Adipose tissue (tissue), 3 donors: ENCODE data around the gene KRT9. TPM values are rescaled to one million over a fixed set of nuclear protein-coding genes. Genes with fewer than 3 reads are reported as not detected.

Experiments
- H3K27ac ChIP-seq: one replicate; pipeline ENCODE4 v1.5.1; 2013; ENCODE audit warnings: low read depth, low read length
- WGBS, 3 donors: extraction: QIAGEN DNeasy Blood & Tissue Kit; methylation state at CpG; one replicate each; pipeline ENCODE4 v1.1.7; 2013; 5-methylcytosine and 5-hydroxymethylcytosine counted together
- polyA plus RNA-seq, 3 donors: library from polyadenylated mRNA; stranded (reverse); fragments of 200-250 nt; gene quantifications; one replicate each; pipeline ENCODE4 v1.2.3, GENCODE V29; 2013
- donor health status: healthy with polysubstance abuse.
- donor health status: Bipolar disorder and iron deficiency.
- donor health status: healthy.

Gene KRT9
- polyA plus RNA-seq, 3 donors = not detected

DNA sequence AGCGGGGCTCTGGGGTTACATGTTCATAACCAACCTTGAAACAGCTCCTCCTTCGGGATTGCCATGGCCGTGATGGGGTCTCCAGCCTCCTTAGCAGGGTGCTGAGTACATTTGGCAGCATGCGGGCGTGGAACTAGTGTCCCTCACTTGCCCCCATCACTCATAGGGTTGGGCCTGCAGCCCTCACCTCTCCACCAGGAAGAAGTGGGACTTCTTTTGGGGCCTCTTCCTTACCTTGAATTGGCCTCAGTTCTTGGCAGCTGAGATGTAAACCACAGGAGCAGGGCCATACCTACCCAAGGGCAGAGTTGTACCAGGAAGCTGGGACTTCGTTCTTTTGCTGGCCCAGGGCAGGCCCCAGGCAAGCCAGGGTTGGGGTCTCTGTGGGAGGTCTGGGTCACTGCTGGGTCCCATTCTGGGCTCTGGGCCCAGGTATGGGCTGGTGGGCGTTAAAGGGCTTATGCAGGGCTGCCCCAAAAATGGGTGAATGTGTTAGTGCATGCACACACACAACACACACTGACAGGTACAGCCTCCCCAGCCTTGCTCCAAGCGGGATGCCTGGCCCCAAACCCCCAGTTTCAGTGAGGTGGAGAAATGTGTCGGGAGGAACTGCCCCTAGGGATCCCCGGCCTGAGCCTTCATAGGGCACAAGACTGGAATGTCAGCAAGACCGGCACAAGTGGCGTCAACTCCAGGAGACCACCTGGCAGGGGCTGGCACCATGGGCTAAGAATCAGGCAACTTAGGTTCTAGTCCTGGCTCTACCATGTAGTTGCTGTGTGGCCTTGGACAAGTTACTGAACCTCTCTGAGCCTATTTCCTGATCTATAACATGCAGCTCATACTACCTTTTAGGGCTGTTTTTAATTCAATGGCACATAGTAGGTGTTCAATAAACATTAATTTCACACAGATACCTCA is 49.3 kb downstream of the KRT9 start:
- H3K27ac ChIP-seq = no peak overlapping the region
- 84 to 86% (median 84%) methylated on average over 12 of the region's 12 CpGs for WGBS, 3 donors

DNA sequence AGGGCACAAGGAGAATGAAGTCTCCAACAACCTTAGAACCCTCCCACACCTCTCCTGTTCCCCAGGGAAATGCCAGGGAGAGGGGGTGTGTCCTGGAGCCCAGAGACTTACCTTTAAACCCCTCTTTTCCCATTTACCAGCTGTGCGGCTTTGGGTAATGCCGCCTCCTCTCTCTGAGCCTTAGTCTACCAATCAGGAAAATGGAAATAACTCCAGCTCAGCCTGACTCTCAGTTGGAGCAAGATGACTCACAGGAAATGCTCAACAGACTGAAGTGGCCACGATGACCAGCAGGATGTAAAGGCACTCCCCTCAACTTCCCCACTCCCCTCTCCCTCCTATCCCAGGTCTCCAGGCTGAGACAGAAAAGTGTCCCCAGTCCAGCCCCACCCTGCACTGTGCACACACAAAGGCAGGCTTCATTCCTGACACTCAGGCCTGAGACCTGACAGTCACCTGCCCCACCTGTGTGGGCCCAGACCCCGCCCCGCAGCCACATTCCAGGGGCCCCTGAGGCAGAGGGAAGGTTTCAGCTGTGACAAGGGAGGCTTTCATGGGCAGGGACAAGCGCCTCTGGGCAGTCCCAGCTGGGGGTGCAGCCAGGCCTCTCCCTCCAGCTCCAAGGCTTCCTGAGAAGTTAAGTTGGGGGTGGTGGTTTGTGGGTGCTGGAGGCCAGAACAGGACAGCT is 50.1 kb downstream of the KRT9 start:
- H3K27ac ChIP-seq = no peak overlapping the region
- WGBS, 3 donors = 67 to 74% (median 67%) methylated on average over 6 of the region's 6 CpGs

- H3K27ac ChIP-seq = no peak overlapping the region
- WGBS, 3 donors = 48 to 62% (median 59%) methylated on average over 10 of the region's 10 CpGs
These were observed 50.9 kb downstream of the KRT9 start for GRCh38 chr17:41520821-41521521.

GRCh38 chr17:41519501-41520224 is 52.2 kb downstream of the KRT9 start:
- H3K27ac ChIP-seq = no peak overlapping the region
- 22 to 55% (median 53%) methylated on average over 10 to 11 of the region's 11 CpGs for WGBS, 3 donors

DNA sequence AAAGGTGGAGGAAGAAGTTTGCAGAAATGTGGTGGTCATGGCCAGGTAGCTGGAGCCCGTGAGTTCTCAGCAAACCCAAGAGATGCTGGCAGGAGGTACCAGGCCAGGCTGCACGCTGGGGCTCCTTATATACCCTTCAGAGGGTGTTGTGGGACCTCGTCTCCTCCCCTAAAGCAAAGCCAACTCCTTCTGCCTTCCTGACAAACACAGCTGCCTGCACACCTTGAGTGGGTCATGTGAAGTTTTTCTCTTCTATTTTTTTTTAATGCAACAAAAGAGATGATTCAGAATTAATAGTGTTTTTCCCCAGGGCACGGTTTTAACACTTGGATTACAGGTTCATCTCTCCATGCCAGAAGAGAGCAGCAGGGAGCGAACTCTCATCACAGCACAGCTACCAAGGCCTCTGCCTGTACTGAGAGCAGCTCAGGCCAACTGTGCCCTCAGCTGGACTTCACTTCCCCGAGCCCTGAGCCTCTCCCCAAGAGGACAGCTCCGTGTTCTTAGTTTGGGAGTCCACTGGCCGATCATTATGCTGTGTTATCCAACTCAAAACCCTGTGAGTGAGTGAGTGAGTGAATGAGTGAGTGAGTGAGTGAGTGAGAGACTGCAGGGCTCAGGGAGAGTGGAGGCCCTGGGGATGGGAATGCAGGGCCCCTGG is 52.9 kb downstream of the KRT9 start, which contains the start of gene KRT15:
Gene KRT15, minus strand, starts transcription at position 102 of the 661 bp plus-strand sequence. Its CDS starts 63 bp downstream, at position 39.
- 71 to 73% (median 72%) methylated on average over 8 of the region's 8 CpGs for WGBS, 3 donors
- H3K27ac ChIP-seq = no peak within 1 kb of the TSS

- WGBS, 3 donors = 81 to 94% (median 90%) methylated on average over 3 of the region's 3 CpGs
- no peak overlapping the region for H3K27ac ChIP-seq
These were observed 53.8 kb downstream of the KRT9 start for GRCh38 chr17:41518031-41518430.

- H3K27ac ChIP-seq = no peak overlapping the region
These were observed 55.0 kb downstream of the KRT9 start for GRCh38 chr17:41516830-41517283.

DNA sequence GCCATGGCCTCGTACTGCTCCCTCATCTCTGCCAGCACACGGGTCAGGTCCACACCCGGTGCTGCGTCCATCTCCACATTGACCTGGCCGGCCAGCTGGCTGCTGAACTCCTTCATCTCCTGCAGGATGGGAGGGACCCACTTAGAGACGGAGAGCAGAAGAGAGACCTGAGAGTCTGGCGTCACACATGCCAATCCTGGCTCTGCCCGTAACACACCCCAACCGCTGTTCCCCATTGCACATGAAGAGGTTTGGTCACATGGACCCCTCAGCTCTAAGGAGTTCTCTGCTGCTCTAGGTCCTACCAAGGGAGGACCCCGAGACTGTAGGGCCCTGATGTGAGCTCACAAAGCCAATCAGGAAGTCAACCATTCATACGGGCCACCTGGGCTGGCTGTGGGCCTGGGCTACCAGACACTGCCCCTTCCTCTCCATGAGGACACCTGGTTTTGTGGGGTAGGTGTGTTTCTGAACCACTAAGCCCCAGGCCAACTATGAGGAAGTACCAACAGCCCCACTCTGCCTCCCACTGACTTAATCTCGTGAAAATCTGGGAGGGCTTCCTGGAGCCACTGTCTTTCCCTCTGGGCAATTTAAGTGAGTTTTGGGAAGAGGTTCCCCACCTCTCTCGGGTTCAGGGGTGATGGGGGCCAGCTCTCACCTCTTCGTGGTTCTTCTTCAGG is 55.6 kb downstream of the KRT9 start:
- WGBS, 3 donors = 82 to 85% (median 84%) methylated on average over 14 of the region's 14 CpGs
- no peak overlapping the region for H3K27ac ChIP-seq

More at GRCh38 chr17:41516830-41517283, 55.0 kb downstream of the KRT9 start:
- WGBS, 3 donors = 82 to 90% (median 83%) methylated on average over 14 of the region's 14 CpGs

Other genes starting within 250 kb of the KRT9 start
- gene KRT33A, start 221.2 kb downstream of the KRT9 start, polyA plus RNA-seq = not detected
- not detected for gene KRT33B, start 202.2 kb downstream of the KRT9 start, polyA plus RNA-seq
- under 1 TPM in 1 of 3 donors, not detected in 2; 0.07 TPM for gene KRT34, start 189.8 kb downstream of the KRT9 start, polyA plus RNA-seq
- gene KRT31, start 174.5 kb downstream of the KRT9 start, polyA plus RNA-seq = not detected
- not detected for gene KRT37, start 147.5 kb downstream of the KRT9 start, polyA plus RNA-seq
- gene KRT38, start 131.1 kb downstream of the KRT9 start, polyA plus RNA-seq = not detected
- gene KRT32, start 104.7 kb downstream of the KRT9 start, polyA plus RNA-seq = under 1 TPM in 1 of 3 donors, not detected in 2; 0.03 TPM
- not detected for gene KRT35, start 90.9 kb downstream of the KRT9 start, polyA plus RNA-seq
- not detected for gene KRT36, start 82.1 kb downstream of the KRT9 start, polyA plus RNA-seq
- gene KRT13, start 66.4 kb downstream of the KRT9 start, polyA plus RNA-seq = 10 to 100 TPM in 1 of 3 donors, 1 to 10 TPM in 2; 2.6 to 53.0 (median 3.2) TPM
- gene KRT15, start 53.2 kb downstream of the KRT9 start, polyA plus RNA-seq = 1 to 10 TPM in 1 of 3 donors, under 1 TPM in 2; 0.11 to 2.1 (median 0.18) TPM
- gene KRT19, start 43.8 kb downstream of the KRT9 start, polyA plus RNA-seq = 100 to 1,000 TPM in 1 of 3 donors, 10 to 100 TPM in 2; 28.9 to 139 (median 29.1) TPM
- gene KRT14, start 14.8 kb upstream of the KRT9 start, polyA plus RNA-seq = 1 to 10 TPM in 2 of 3 donors, under 1 TPM in 1; 0.25 to 7.8 (median 1.0) TPM
- 10 to 100 TPM in 1 of 3 donors, 1 to 10 TPM in 1, under 1 TPM in 1; 0.16 to 15.5 (median 4.4) TPM for gene KRT16, start 40.7 kb upstream of the KRT9 start, polyA plus RNA-seq
- gene KRT17, start 52.5 kb upstream of the KRT9 start, polyA plus RNA-seq = under 1 TPM in 2 of 3 donors, not detected in 1; 0.60 to 0.70 TPM
- 100 to 1,000 TPM; 426 to 985 (median 580) TPM for gene EIF1, start 116.8 kb upstream of the KRT9 start, polyA plus RNA-seq
- 1 to 10 TPM in 1 of 3 donors, not detected in 2; 2.4 TPM for gene GAST, start 140.3 kb upstream of the KRT9 start, polyA plus RNA-seq
- gene HAP1, start 162.6 kb upstream of the KRT9 start, polyA plus RNA-seq = under 1 TPM; 0.03 to 0.48 (median 0.22) TPM
- 10 to 100 TPM; 35.7 to 49.0 (median 36.9) TPM for gene JUP, start 214.7 kb upstream of the KRT9 start, polyA plus RNA-seq
- gene P3H4, start 239.9 kb upstream of the KRT9 start, polyA plus RNA-seq = 10 to 100 TPM in 1 of 3 donors, 1 to 10 TPM in 2; 3.3 to 11.1 (median 9.7) TPM
- gene FKBP10, start 240.9 kb upstream of the KRT9 start, polyA plus RNA-seq = 10 to 100 TPM in 2 of 3 donors, 1 to 10 TPM in 1; 9.6 to 50.6 (median 24.6) TPM